ENCODE results near the gene SLC34A2. TPM values are rescaled to one million over a fixed set of nuclear protein-coding genes. Genes with fewer than 3 reads are reported as not detected.

The SLC34A2 gene
- total RNA-seq (2021; fragmentation: NEBNext Ultra II Directional; extraction: Animal tissue kit (Norgen Biotek cat#: 25700)): 2.9 and 3.4 TPM in 2 replicates
- polyA plus RNA-seq (2011; rRNA removed): 2.2 and 3.2 TPM in 2 replicates
- 1.7 TPM for polyA plus RNA-seq (2011; cell fraction: cytosol; rRNA removed)
- polyA plus RNA-seq (2011; cell fraction: nucleus; rRNA removed): 3.3 TPM
- polyA plus RNA-seq (2012, experiment 1 of 2): 1.4 to 2.3 TPM (median 2.0 TPM) in 4 replicates
- 2.0 TPM for polyA plus RNA-seq (2012, experiment 2 of 2)
- 3.2 TPM for polyA plus RNA-seq (2013, experiment 1 of 2)
- polyA plus RNA-seq (2013, experiment 2 of 2): 3.1 TPM
- polyA minus RNA-seq (2011; rRNA and poly(A)+ RNA removed): 5.9 and 7.1 TPM in 2 replicates
- polyA minus RNA-seq (2011; cell fraction: cytosol; rRNA and poly(A)+ RNA removed): 1.7 TPM
- polyA minus RNA-seq (2011; cell fraction: nucleus; rRNA and poly(A)+ RNA removed): 2.2 TPM
- long read RNA-seq, experiment 1: 0 reads
- long read RNA-seq, experiment 2: 0 reads

- H3K36me3 ChIP-seq (ENCODE audit: control insufficient read depth in 2 of 4, insufficient read depth in 4 of 4, low read length in 3 of 4): no peaks in the 10 kb centered on the region
- DNase-seq (ENCODE audit: low read depth in 1 of 2, low spot score in 2 of 2) (peak; percentile 46 to 84), FAIRE-seq (peak; percentile 24)
- peaks cover 1 to 36% (median 34%) of the 10 kb centered on the region in 4 experiments for H3K27me3 ChIP-seq (replicated peaks in 1 of 4; ENCODE audit: control insufficient read depth in 3 of 4, extremely low read depth in 1 of 4, insufficient read depth in 3 of 4, low read length in 3 of 4)
- WGBS, 2 experiments (ENCODE audit: extremely low coverage in 1 of 2, insufficient coverage in 1 of 2, insufficient read length in 1 of 2, insufficient replicate concordance in 2 of 2, low coverage in 1 of 2, low lambda C conversion rate in 2 of 2, missing lambda C conversion rate in 1 of 2): 5% methylated on average over 50 of the region's 71 CpGs; no CpG with 5 or more reads in 1 of the 2 experiments
- H3K14ac ChIP-seq (ENCODE audit: insufficient read length): no peak within 1 kb of the TSS
- peaks cover 7% of the 10 kb centered on the region; the same call in 1 of the 2 replicates for H3K23me2 ChIP-seq (ENCODE audit: low read depth, low read length)
- H3K18ac ChIP-seq (ENCODE audit: extremely low read depth, low read length): peak within 1 kb of the TSS; percentile 85
- H3K4me3 ChIP-seq (ENCODE audit: extremely low read depth in 1 of 4, insufficient read depth in 2 of 4, low read depth in 3 of 4, low read length in 4 of 4): peak within 1 kb of the TSS; percentile 31 to 58 (median 38)
- H3K79me2 ChIP-seq (ENCODE audit: control insufficient read depth in 1 of 2, insufficient read depth in 2 of 2, low read length in 2 of 2): no peaks in the 10 kb centered on the region
- peak within 1 kb of the TSS in 3 of 4 experiments; percentile 21 to 39 (median 31); a peak in 3 of 7 replicates for H3K9ac ChIP-seq (replicated peaks in 1 of 4; ENCODE audit: extremely low read depth in 1 of 4, low read depth in 3 of 4, low read length in 3 of 4)
- peak within 1 kb of the TSS; percentile 53 for H4K8ac ChIP-seq (ENCODE audit: extremely low read depth, insufficient read depth, low read length)
- no peak within 1 kb of the TSS for H3K56ac ChIP-seq (replicated peaks; ENCODE audit: insufficient read length, low read depth, low read length)
- H4K20me1 ChIP-seq (replicated peaks in 1 of 2; ENCODE audit: control insufficient read depth in 1 of 2, insufficient read depth in 2 of 2, low read length in 2 of 2): no peaks in the 10 kb centered on the region
- H2BK15ac ChIP-seq (ENCODE audit: low read length): peak within 1 kb of the TSS; percentile 97; the same call in 1 of the 2 replicates
- H3K27ac ChIP-seq (ENCODE audit: low read depth, low read length): no peak within 1 kb of the TSS
- peak within 1 kb of the TSS; percentile 9; the same call in 1 of the 2 replicates for H2BK5ac ChIP-seq (ENCODE audit: low read depth, low read length)
- H3K9me3 ChIP-seq (ENCODE audit: insufficient read depth in 2 of 2, low read depth in 1 of 2, low read length in 1 of 2): no peaks in the 10 kb centered on the region
- H3K4me1 ChIP-seq (replicated peaks in 1 of 4; ENCODE audit: control insufficient read depth in 3 of 4, insufficient read depth in 4 of 4, low read length in 3 of 4): peaks cover 14 to 28% (median 18%) of the 10 kb centered on the region in 4 experiments
- H3K4me2 ChIP-seq (ENCODE audit: insufficient read depth in 1 of 2, low read depth in 2 of 2, low read length in 2 of 2): peak within 1 kb of the TSS; percentile 70 to 82
- H3K79me1 ChIP-seq (ENCODE audit: low read depth, low read length): no peaks in the 10 kb centered on the region
- peak within 1 kb of the TSS; percentile 22 for H4K91ac ChIP-seq (replicated peaks; ENCODE audit: insufficient read length, low read length)
- H2AFZ ChIP-seq (ENCODE audit: low read length): peak within 1 kb of the TSS; percentile 75
- 0 out of 2 replicates have a peak within 1 kb of the TSS, but pooled peaks have one; percentile 30 for H2AK5ac ChIP-seq (ENCODE audit: low read depth, low read length)
- no peak within 1 kb of the TSS for H4K5ac ChIP-seq (ENCODE audit: insufficient read length, low read depth, low read length)
- POLR2A ChIA-PET (ENCODE audit: partially characterized antibody): interaction anchor here (0.5 to 2.4 kb wide), 25 partner anchors 9 to 692 kb away, joined by 3 to 14 read pairs (median 3); partner anchors contain the start of genes ANAPC4 and SMIM20
- H2BK120ac ChIP-seq (replicated peaks; ENCODE audit: low read depth, low read length): no peak within 1 kb of the TSS
- no peak within 1 kb of the TSS for H3K23ac ChIP-seq (ENCODE audit: insufficient read length)
- H2BK12ac ChIP-seq (ENCODE audit: low read depth, low read length): peak within 1 kb of the TSS; percentile 99
- CTCF ChIA-PET (ENCODE audit: partially characterized antibody): interaction anchor here (0.7 to 6.3 kb wide), 18 partner anchors 9 to 214 kb away, joined by 3 to 35 read pairs (median 4); no protein-coding TSS in a partner anchor
- H3K4ac ChIP-seq (replicated peaks; ENCODE audit: insufficient read length, low read depth, low read length): no peak within 1 kb of the TSS
- peak within 1 kb of the TSS; percentile 83; the same call in 1 of the 2 replicates for H2BK20ac ChIP-seq (ENCODE audit: low read length)
- TF ChIP-seq CBX5 (IDR thresholded peaks at IDR 0.05; ENCODE audit: low read depth, low read length): no peak
- no peak for TF ChIP-seq MAFK (IDR thresholded peaks at IDR 0.05; ENCODE audit: low read depth, low read length)
- TF ChIP-seq JUND (IDR thresholded peaks at IDR 0.05; ENCODE audit: low read length): 0 out of 2 replicates have a peak, but pooled peaks have one; percentile 5
- peak; percentile 58 for TF ChIP-seq TAF1 (IDR thresholded peaks at IDR 0.05; ENCODE audit: low read depth, low read length)
- TF ChIP-seq SIX5 (IDR thresholded peaks at IDR 0.05; ENCODE audit: low read depth, low read length): no peak
- no peak for TF ChIP-seq SAP30 (IDR thresholded peaks at IDR 0.05; ENCODE audit: insufficient read depth, insufficient replicate concordance, low read length)
- no peak for TF ChIP-seq RNF2 (IDR thresholded peaks at IDR 0.05; ENCODE audit: borderline replicate concordance, low read depth, low read length, missing control alignments, poor library complexity, severe bottlenecking)
These were observed at the start of gene SLC34A2 for GRCh38 chr4:25654971-25655963. Gene SLC34A2, plus strand, starts transcription at chr4:25655851. Its CDS starts 6,650 bp downstream, at chr4:25662501.

Measured in H1 (cell line).